NCI-H1436 treated with DMSO at 0.1 percent for 48 hours (cell line): Measurements from ENCODE around the gene TMEM187.

ENCODE experiments used
- DNase-seq: peaks from one replicate; lab custom pipeline; 2025; lab: John Stamatoyannopoulos, UW

Gene TMEM187, protein sequence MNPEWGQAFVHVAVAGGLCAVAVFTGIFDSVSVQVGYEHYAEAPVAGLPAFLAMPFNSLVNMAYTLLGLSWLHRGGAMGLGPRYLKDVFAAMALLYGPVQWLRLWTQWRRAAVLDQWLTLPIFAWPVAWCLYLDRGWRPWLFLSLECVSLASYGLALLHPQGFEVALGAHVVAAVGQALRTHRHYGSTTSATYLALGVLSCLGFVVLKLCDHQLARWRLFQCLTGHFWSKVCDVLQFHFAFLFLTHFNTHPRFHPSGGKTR

DNA sequence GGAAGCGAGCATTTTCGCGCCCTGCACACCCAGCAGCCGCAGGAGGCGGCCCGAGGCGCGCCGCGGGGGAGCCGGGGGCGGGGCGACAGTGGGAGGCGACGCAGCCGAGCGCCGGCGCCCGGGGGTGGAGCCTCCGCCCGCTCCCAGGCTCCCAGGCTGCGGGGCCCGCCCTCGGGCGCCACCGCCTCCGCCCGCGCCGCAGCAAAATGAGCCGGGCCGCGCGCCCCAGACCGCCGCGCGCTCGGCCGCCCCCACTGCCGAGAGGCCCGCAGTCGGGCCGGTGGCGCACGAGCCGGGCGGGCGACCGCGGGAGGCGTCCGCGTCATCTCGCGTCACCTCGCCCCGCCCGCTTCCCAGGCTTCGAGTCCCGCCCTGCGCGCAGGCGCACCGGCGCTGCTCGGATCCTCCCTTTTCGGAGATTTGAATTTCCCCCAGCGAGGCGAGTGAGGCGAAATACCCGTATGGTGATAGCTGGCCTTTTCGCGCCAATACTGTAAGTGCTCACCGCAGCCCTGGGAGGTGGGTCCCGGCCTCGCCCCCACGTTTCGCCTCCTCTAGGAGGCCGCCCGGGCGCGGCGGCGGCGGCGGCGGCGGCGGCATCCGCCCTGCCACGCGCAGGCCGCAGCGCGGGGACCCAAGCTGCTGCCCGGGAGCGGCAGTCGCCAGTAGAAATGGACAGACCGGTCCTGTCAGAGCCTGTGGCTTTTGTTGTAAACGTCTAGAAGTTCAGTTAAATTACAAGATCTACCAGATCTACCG is at the start of gene TMEM187:
TSS of gene TMEM187 (plus strand) at position 387 of the 759 bp plus-strand sequence. CDS start 9,309 bp downstream, outside the sequence.
- DNase-seq = peak; percentile 62

DNA sequence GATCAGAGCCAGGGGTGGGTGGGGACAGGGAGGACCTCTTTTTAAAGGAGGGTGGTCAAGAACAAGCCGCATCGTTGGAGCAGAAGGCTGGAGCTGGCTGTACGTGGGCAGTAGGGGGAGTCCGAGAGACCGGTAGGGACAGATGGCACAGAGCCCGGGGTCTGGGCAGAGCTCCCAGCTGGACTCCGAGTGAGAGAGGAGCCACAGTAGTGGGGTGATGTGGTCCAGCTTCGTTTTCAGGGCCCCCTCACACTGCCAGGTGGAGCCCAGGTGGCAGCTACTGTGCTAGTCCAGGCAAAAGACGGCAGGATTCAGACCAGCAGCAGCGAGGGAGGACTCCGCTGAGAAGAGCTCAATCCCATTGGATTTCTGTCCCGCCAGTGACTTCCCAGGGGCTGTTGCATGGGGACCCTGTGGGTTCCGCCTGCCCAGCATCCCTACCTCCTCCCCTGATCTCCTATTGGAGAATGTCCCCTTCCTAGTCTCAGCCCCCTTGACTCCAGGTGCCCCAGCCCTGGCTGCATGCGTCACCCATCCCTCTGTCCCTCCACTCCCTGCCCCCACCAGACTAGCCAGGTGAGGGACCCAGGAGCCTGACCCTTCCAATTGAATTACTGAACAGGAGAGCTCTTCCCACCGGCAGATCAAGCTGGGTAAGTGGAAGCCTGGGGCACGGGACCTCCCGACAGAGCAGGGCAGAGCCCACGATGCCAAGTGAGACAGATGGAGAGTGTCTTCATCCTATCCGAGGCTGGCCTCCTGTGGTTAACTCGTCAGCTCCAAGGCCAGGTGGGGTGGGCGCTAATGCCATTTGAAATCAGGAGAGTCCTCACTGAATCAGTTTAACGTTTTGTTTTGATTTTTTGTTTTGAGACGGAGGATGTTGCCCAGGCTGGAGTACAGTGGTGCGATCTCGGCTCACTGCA is 49.4 kb upstream of the TMEM187 start:
- no peak for DNase-seq

DNA sequence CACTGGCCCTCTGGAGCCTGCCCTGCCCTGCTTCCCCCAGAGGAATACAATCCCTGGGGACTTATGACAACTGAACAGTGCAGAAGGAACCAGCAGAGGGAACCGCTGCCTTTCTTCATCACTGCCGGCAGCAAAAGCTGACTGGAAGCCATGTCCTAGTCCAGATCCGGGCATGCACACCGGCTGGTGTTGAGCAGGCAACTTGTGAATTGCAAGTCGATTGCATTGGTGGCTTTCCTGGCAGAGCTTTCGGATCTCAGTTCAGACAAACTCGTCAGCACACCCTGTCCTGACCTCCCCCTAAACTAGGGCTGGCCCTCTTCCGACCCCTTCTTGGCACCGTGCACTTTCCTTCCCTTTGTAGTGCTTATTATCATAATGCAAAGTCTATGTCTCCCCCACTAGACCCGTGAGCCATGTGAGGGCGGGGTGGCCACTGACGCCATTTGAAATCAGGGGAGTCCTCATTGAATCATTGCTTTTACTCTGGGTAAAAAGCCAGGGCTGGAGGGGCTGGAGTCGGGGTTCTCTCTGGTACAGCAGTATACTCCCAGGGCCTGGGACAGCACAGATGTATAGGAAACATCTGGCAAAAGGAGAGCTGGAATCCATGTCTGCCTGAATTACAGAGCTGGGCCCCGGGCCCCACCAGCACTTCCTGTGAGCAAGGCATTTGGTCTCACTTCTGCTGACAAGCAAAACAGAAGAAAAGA is 48.2 kb upstream of the TMEM187 start:
- DNase-seq = peak; percentile 50

DNA sequence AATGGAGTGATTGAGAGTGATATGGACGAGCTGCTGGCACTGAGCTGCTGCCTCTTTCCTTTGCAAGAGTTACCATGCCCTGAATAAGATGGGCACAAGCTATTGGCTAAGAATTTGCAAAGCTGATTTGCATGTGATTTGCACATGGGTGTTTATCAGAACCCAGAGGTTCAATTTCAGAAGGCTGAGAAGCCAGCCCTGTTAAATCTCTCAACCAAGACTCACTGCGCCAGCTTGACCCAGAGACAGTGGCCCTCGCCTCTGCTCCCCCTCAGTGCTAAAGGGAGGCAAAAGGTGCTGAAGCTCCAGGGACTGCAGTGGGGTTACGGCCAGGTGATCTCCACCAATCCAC is 47.2 kb upstream of the TMEM187 start:
- DNase-seq = no peak

DNA sequence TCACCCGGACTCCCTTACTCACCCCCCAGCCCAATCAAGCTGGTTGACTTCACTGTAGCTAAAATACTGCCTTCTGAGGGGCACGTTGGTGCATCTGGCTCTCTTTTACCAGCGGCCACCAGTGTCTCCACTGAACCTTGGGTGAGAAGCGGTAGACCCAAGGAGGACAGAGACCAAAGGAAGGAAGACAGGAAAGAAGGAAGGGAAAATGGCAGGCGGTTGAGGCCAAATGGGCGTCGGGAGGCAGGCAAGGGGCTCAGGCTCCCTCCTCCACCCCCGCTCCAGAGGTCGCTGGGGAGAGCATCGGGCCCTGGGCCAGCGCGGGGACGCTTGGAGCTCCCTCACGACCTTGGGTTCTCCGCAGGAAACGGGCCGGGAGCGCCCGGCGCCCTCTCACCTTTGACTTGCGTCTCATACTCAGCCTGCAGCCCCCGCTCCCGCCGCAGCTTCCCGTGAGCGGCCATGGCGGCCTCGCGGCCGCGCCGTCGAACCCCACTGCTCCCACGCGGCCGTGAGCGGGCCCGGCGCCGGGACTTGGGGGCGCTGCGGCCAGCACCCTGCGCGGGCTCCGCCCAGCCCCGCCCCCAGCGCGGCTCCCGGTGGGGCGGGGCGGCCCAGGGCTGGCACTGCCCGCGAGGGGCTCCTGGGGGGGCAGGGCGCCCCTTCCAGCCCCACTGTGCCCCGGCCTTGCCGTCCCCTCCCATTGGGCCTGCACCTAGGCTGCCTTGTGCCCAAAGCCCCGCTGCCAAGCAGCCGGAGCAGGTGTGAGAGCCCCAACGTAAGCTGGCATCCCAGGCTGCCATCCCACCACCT is 46.6 kb upstream of the TMEM187 start, which contains the start of gene ARHGAP4:
TSS of gene ARHGAP4 (minus strand) at position 526 of the 813 bp plus-strand sequence. CDS start at position 464, 62 bp downstream.
- DNase-seq = no peak

DNA sequence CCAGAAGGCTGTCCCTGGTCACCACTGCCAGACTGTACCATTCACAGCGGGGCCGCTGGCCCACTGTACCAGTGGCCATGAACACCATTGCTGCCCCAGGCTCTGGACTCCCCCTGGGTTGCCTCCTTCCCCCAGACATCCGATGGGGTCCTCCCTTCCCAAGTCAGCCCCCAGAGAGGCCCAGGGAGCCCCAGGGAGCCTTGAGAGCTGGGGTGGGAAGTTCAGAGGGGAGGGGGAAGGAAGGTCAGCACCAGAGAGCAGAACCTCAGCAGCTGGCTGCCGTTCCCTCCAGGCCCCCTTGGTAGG is 46.0 kb upstream of the TMEM187 start:
- no peak for DNase-seq

DNA sequence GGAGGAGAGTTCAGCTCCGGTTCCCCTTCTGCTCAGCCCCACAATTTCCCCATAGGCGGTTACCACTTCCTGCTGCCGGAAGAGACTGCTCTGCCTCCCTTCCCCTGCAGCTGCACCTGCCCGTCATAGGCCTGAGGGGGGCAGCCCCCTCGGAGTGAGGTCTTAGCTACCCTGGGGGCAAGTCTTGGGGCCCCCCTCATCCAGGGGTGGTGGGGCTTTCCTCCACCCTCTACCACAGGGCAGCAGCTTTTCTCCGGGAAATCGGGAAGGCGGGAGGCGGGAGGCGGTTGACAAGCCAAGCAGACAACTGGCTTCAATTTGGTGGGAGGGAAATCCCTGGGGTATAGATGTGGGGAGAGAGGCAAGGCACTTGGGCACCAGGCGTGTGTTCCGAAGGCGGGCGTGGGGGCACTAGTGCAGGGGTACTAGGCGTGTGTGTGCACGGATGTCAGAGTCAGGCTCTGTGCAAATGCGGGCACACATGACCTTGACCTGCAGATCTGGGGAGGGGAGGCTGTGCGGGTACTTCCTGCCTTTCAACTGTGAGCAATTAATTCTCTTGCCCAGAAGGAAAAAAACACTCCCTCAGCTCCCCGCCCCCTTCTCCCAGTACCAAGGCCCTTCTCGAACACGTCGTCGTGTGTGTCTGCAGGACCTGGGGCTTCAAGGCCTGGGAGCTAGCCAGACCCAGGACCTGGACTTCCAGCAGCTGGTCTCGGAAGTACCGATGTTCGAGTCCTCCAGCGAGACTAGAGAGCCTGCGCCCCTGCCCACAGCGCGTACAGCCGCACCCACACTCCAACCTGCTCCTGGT is 45.5 kb upstream of the TMEM187 start:
- peak; percentile 60 for DNase-seq

DNA sequence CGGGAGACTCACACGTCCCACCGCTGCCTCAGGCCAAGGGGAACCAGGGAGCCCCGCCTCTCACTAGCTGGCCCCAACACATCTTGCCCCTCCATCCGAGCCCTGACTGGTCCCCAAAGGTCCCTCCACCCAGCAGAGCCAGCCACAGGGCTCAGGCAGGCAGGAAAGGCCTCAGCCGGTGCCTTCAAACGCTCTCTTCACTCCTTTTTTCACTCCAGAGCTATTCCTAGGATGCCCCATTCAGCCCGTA is 45.0 kb upstream of the TMEM187 start:
- no peak for DNase-seq

DNA sequence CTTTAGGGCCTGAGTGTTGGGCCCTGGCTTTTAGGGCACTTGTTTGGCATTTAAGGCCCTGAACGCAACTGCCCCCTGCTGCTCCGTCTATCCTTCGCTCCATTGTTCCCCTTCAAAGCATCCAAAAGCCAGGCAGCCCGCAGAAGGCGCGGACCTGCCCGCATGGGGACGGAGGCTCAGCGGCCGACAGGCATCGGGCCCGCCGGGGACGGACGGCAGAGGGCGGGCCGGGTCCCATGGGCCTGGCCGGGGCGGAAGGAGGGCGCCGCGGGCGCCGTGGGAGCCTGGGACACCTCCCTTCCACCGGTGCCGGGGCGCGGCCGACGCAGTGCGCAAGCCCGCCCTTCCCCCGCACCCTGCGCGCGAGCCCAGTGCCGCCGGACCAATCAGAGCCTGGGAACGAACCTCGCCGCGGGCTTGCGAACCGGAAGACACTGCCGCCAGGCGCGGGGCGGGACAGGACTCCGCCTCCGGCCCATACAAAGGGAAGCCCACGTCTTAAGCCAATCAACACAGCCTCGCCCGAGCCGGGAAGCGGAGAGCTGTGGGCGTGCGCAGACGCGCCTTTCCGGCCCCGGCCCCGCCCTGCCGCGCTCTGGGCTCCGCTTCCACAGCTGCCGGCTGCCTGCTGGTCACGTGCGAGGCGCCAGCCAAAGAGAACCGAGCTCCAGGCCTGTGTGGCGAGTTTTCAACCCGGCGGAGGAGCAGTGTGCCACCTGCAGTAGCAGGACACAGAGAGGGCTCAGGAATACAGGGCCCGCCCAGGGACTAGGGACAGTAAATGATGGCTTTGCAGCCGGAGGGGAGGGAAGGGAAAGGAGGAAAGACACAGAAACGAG is 44.4 kb upstream of the TMEM187 start:
- peak; percentile 97 for DNase-seq

DNA sequence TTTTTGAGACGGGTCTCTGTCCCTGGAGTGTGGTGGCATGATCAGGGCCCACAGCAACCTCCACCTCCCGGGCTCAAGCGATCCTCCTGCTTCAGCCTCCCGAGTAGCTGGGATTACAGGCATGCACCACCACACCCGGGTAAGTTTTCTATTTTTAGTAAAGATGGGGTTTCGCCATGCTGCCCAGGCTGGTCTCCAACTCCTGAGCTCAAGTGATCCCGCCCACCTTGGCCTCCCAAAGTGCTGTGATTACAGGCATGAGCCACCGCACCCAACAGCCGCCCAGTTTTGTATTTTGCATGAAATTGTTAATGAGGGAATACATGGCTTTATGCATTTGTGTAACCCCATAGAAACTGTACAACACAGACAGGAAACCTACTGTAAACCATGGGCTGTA is 43.7 kb upstream of the TMEM187 start:
- no peak for DNase-seq

DNA sequence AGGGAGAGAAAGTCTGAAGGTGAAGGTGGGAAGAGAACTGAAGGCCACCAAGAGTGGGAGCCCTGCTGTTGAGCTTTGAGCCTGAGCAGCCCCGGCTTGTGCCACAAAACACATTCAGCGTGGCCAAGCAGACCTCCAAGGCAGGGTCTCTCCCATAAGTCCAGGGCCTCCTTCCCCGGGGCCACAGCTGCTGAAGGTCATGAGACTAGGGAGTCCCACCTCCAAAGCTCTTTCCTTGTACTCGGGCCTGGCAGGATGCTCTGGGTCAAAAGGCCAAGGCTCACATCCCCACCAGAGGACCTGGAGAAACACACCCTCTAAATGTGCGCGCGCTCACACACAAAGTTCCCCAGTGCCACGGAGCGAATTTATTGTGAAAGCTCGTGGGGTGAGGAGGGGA is 43.0 kb upstream of the TMEM187 start:
- DNase-seq = no peak

DNA sequence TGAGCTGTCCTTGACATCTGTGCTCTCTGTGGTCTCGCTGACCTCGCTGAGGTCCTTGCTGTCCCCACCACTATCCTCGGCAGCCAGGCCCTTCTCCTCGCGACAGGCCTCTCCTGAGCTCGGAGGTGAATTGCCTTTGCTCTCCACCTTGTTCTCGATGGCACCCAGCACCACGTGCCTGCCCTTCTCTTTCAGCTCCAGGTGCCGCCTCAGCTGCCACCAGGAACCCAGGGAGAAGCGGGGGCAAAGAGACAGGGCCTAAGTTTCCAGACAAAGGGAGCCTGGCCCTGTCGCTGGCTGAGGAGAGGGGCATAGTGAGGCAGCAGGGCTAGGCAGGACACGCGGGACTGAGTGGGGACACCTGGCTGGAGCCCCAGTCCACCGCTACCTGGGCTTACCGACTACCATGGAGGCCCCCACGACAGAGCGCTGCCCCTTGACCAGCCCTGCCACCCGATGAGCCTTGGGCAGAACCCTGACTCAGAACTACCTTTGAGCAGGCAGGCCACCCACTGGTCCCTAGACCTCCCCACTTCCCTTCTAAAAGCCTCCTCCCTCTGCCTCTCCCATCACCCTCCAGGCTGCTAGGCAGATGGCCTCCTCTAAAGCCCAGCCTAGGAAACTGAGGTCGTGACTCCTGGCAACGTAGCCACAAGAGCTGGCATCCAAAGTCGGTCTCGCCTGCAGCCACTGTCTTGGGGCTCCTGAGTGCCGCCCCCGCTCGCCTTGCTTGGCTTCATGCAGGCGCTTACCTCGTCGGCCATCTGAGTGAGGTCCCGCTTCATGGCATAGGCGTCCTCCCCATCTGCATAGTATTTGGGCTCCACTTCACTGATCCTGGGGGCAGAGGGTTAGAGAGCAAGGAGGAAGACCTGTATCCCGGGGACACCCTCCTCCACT is 42.3 kb upstream of the TMEM187 start:
- no peak for DNase-seq

DNA sequence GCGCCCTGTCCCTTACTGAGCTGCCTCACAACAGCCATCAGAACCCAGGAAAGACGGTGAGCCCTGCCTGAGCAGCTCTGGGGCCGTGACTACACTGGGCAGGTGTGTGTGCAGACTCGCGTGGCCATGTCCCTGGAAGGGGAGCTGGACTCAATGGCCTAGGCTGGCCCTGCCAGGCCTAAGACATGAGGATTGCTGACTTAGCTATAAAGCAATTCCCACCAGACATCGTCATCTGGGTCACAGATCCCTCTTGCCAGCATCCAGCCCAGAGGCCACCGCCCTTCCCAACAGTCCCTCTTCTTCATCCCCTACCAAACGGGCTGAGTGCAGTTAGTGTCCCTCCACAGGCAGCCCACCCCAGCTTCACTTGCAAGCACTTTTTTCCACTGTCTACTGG is 41.4 kb upstream of the TMEM187 start:
- DNase-seq = no peak

DNA sequence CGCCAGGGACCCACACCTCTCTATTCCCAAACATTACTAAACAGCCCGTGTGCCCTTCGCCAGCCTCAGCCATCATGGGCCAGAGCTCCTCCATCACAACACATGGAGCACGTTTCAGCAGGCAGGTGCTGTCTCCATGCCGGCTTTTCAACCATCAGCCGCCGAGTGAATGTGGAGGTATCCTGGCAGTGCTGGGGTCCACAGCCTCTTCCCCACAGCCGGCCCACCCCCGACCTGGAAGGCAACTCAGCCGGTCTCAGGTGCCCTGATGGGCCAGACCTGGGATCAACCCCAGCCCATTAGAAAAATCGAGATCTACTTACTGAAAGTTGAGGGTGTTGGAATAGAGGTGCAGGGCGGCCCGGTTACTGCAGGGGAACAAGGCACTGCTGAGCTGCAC is 40.8 kb upstream of the TMEM187 start:
- DNase-seq = no peak

DNA sequence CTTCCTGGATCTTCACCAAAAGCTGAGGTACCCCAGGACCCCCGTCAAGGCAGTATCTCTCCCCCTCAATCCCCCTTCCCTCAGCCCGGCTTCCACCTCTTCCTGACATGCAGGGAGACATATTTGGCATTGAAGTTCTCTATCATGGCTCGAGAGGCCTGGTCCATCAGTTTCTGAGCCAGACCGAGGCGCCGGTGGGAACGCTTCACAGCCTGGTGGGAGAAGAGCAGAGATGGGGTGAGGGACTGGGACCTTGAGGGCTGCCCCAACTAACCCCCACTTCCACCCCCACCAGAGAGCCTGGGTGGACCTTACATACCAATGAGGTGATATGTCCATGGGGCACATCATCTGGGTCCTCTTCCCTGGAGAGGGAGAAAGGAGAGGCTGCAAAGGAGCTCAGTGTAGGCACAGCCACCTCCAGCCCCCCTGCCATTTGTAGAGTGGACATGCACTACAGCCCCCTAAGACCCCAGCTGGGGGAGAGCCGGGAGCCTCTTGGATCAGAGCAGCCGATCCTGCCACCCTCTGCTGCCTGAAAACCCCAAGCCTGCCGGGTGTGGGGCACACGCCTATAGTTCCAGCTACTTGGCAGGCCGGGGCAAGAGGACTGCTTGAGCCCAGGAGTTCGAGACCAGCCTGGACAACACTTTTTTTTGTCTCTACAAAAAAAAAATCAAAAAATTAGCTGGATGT is 40.2 kb upstream of the TMEM187 start:
- no peak for DNase-seq

DNA sequence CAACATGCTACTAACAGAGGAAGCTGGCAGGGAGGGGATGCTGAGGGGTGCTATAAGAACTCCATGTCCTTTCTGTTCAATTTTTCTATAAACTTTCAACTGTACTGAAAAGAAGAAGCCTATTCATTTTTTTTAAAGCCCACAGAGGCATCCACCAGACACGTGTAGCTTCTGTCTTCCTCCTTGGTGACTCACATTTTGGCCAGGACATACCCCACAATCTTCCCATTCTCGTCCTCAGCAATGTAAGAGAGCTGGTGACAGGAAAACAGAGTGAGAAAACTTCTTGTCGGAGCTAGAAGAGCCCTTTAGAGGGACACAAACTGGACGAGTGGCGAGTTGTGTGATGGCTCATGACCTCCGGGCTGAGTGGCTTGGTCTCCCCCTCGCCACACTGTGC is 38.8 kb upstream of the TMEM187 start:
- no peak for DNase-seq

DNA sequence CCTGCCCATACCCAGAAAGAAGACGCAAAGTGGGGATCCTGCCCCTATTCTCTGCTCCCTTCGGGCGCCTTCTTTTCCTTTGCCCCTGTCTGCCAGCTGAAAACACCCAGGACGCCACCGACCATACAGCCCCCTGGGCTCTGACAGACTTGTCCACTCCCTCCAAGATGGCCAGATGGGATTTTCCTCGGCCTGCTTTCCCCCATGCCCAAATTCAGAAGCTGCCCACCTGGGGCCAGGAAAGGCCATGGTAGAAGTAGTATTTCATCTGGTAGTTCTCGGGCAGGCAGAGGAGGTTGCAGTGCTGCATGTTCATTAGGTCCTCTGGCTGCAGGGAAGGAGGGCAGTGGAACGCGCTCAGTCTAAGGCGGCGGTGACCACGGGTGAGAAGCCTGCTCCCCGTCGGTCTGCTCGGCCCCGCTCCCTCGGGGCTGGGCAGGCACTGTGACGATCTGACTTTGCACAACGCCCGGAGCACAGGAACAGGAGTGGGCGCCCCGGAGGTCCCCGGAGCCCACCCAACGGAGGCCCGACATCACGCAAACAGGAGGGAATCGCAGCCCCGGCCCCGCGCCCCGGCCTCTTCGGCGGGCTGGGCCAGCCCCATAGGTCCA is 38.3 kb upstream of the TMEM187 start:
- no peak for DNase-seq
